ENCODE results near the gene PPFIBP2.

DNA sequence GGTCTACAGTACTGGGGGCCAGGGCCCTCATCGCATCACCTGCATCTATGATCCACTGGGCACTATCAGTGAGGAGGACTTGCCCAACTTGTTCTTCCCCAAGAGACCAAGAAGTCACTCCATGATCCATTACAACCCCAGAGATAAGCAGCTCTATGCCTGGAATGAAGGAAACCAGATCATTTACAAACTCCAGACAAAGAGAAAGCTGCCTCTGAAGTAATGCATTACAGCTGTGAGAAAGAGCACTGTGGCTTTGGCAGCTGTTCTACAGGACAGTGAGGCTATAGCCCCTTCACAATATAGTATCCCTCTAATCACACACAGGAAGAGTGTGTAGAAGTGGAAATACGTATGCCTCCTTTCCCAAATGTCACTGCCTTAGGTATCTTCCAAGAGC lies 3.8 kb upstream of the PPFIBP2 start:
- TF ChIP-seq, protein P1, sequence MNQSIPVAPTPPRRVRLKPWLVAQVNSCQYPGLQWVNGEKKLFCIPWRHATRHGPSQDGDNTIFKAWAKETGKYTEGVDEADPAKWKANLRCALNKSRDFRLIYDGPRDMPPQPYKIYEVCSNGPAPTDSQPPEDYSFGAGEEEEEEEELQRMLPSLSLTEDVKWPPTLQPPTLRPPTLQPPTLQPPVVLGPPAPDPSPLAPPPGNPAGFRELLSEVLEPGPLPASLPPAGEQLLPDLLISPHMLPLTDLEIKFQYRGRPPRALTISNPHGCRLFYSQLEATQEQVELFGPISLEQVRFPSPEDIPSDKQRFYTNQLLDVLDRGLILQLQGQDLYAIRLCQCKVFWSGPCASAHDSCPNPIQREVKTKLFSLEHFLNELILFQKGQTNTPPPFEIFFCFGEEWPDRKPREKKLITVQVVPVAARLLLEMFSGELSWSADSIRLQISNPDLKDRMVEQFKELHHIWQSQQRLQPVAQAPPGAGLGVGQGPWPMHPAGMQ (IDR thresholded peaks at IDR 0.05; ENCODE audit: borderline replicate concordance): no peak
- no peak for TF ChIP-seq CEBPB (IDR thresholded peaks at IDR 0.05; ENCODE audit: borderline replicate concordance in 1 of 2, low read depth in 2 of 2, low read length in 2 of 2)
- TF ChIP-seq EZH2 (IDR thresholded peaks at IDR 0.05; ENCODE audit: borderline replicate concordance, control insufficient read depth, low read depth, low read length): no peak
- TF ChIP-seq KAT2A (conservative IDR thresholded peaks at IDR 0.05; ENCODE audit: control insufficient read depth, low read depth, low read length): no peak
- TF ChIP-seq MTA3 (IDR thresholded peaks at IDR 0.05; ENCODE audit: borderline replicate concordance, low read length): no peak
- TF ChIP-seq, protein P2, sequence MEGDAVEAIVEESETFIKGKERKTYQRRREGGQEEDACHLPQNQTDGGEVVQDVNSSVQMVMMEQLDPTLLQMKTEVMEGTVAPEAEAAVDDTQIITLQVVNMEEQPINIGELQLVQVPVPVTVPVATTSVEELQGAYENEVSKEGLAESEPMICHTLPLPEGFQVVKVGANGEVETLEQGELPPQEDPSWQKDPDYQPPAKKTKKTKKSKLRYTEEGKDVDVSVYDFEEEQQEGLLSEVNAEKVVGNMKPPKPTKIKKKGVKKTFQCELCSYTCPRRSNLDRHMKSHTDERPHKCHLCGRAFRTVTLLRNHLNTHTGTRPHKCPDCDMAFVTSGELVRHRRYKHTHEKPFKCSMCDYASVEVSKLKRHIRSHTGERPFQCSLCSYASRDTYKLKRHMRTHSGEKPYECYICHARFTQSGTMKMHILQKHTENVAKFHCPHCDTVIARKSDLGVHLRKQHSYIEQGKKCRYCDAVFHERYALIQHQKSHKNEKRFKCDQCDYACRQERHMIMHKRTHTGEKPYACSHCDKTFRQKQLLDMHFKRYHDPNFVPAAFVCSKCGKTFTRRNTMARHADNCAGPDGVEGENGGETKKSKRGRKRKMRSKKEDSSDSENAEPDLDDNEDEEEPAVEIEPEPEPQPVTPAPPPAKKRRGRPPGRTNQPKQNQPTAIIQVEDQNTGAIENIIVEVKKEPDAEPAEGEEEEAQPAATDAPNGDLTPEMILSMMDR (IDR thresholded peaks at IDR 0.05 in 2 of 3, conservative IDR thresholded peaks at IDR 0.05 in 1 of 3; ENCODE audit: control insufficient read depth in 2 of 3, extremely low read depth in 1 of 3, insufficient read depth in 1 of 3, low read depth in 3 of 3, low read length in 3 of 3): no peak
- TF ChIP-seq, protein P3, sequence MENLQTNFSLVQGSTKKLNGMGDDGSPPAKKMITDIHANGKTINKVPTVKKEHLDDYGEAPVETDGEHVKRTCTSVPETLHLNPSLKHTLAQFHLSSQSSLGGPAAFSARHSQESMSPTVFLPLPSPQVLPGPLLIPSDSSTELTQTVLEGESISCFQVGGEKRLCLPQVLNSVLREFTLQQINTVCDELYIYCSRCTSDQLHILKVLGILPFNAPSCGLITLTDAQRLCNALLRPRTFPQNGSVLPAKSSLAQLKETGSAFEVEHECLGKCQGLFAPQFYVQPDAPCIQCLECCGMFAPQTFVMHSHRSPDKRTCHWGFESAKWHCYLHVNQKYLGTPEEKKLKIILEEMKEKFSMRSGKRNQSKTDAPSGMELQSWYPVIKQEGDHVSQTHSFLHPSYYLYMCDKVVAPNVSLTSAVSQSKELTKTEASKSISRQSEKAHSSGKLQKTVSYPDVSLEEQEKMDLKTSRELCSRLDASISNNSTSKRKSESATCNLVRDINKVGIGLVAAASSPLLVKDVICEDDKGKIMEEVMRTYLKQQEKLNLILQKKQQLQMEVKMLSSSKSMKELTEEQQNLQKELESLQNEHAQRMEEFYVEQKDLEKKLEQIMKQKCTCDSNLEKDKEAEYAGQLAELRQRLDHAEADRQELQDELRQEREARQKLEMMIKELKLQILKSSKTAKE (IDR thresholded peaks at IDR 0.05; ENCODE audit: low read depth, poor library complexity, severe bottlenecking): no peak
- TF ChIP-seq ZNF274 (IDR thresholded peaks at IDR 0.05; ENCODE audit: insufficient read depth, insufficient read length): no peak

Measured in GM12878 (cell line).